IMR-90 (cell line): Measurements from ENCODE around the gene DPP6.

Experiments
- CHD1 ChIP-seq: IDR thresholded peaks from 2 replicates; pipeline ENCODE4 v1.6.1; 2012; ENCODE audit warnings: low read depth, low read length, improper control_type of control experiment
- FOS ChIP-seq: fragments of 150-350 bp; IDR thresholded peaks from 2 replicates; pipeline ENCODE4 v1.6.1; 2016; ENCODE audit warnings: low read depth, low read length
- POLR2A ChIP-seq: IDR thresholded peaks from 2 replicates; pipeline ENCODE4 v1.6.1; 2012; ENCODE audit warnings: mild to moderate bottlenecking, low read depth, low read length
- RFX5 ChIP-seq: IDR thresholded peaks from 2 replicates; pipeline ENCODE4 v1.8.0; 2012; ENCODE audit warnings: low read depth, mild to moderate bottlenecking, low read length, moderate library complexity
- TF ChIP-seq, protein P1 (sequence below): conservative IDR thresholded peaks from 2 replicates; pipeline ENCODE4 v1.5.1; 2012; ENCODE audit warnings: mild to moderate bottlenecking, low read depth, low read length, improper control_type of control experiment
- TF ChIP-seq, protein P2 (sequence below): fragments of 150-350 bp; IDR thresholded peaks from 2 replicates; pipeline ENCODE4 v1.6.1; 2017; ENCODE audit warnings: mild to moderate bottlenecking, antibody characterized with exemption, low read length, low read depth

DNA sequence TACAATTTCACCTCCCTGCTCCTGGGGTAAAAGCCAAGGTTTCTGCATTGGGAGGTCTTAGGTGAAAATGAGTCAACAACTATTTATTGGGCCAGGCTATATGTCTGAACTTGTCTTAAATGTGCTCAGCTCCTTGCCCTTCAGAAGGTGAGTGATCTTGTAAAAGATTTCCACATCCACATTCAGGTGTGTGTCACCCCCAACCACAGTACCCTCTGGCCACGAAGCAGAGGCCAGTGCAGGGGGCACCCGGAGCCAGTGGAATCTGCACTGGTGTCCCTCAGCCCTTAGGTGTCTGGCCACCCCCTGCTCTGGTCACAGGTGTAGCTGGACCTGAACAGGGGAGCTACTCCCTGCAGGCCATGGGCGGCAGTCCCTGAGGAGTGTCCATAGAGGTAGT, 752.3 kb downstream of the DPP6 start:
- TF ChIP-seq, protein P1, sequence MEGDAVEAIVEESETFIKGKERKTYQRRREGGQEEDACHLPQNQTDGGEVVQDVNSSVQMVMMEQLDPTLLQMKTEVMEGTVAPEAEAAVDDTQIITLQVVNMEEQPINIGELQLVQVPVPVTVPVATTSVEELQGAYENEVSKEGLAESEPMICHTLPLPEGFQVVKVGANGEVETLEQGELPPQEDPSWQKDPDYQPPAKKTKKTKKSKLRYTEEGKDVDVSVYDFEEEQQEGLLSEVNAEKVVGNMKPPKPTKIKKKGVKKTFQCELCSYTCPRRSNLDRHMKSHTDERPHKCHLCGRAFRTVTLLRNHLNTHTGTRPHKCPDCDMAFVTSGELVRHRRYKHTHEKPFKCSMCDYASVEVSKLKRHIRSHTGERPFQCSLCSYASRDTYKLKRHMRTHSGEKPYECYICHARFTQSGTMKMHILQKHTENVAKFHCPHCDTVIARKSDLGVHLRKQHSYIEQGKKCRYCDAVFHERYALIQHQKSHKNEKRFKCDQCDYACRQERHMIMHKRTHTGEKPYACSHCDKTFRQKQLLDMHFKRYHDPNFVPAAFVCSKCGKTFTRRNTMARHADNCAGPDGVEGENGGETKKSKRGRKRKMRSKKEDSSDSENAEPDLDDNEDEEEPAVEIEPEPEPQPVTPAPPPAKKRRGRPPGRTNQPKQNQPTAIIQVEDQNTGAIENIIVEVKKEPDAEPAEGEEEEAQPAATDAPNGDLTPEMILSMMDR = no peak
- TF ChIP-seq POLR2A (no peak), RFX5 (no peak), CHD1 (no peak), FOS (no peak)
- TF ChIP-seq, protein P2, sequence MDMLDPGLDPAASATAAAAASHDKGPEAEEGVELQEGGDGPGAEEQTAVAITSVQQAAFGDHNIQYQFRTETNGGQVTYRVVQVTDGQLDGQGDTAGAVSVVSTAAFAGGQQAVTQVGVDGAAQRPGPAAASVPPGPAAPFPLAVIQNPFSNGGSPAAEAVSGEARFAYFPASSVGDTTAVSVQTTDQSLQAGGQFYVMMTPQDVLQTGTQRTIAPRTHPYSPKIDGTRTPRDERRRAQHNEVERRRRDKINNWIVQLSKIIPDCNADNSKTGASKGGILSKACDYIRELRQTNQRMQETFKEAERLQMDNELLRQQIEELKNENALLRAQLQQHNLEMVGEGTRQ = no peak
